ENCODE data around the gene MANEA.
"Not testable (repeated sequence)": the region's sequence is repeated elsewhere in the genome, so short reads cannot be mapped to it uniquely, and the experiment has no call there.

MANEA gene

DNA sequence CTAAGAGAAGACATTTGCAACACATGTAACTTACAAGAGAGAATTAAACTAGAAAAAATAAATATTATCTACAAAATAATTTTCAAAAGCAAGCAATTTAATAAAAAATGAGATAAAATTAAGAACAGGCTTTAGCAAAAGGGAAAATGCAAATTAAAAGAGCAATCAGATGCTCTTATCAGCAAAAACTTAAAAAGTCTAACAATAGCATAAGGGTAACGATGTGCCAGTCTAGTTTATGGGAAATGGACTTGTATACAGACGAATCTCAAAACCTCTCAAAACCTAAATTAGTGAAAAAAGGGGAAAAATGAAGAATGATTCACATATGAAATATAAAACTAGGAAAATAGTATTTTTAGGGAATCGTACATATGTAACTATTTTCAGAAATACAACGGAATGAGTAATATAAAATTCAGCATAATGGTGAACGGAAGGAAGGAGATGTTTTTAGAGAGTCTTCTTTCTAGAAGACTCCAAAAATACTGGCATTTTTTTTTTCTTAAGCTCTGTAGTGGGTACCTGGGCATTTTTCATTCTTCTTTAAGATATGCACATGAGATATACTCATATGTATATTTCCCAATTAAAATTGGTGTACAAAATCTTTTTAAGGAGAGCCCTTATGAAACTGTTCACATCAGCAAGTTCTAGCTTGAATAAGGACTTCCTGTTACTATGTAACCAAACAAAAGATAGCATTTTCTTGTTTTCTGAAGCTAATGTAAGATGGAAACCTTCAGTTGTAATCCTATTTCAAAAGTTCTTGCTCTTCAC is 927 bp upstream of the MANEA start:
- H3K27me3 ChIP-seq (replicated peaks; ENCODE audit: control insufficient read depth, insufficient read depth, low read length) = no peaks in the 10 kb centered on the region
- DNase-seq (ENCODE audit: extremely low read depth, insufficient read length) = peak; percentile 8
- TF ChIP-seq, protein P1, sequence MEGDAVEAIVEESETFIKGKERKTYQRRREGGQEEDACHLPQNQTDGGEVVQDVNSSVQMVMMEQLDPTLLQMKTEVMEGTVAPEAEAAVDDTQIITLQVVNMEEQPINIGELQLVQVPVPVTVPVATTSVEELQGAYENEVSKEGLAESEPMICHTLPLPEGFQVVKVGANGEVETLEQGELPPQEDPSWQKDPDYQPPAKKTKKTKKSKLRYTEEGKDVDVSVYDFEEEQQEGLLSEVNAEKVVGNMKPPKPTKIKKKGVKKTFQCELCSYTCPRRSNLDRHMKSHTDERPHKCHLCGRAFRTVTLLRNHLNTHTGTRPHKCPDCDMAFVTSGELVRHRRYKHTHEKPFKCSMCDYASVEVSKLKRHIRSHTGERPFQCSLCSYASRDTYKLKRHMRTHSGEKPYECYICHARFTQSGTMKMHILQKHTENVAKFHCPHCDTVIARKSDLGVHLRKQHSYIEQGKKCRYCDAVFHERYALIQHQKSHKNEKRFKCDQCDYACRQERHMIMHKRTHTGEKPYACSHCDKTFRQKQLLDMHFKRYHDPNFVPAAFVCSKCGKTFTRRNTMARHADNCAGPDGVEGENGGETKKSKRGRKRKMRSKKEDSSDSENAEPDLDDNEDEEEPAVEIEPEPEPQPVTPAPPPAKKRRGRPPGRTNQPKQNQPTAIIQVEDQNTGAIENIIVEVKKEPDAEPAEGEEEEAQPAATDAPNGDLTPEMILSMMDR (IDR thresholded peaks at IDR 0.05; ENCODE audit: insufficient read depth, low read length, poor library complexity, severe bottlenecking) = no peak
- no peaks in the 10 kb centered on the region for H3K36me3 ChIP-seq (ENCODE audit: control insufficient read depth, insufficient read depth, low read length)
- peak overlapping the region; percentile 95 for H3K4me3 ChIP-seq (replicated peaks; ENCODE audit: low read depth, low read length)

GRCh38 chr6:95576998-95577303 is 384 bp upstream of the MANEA start:
- Histone ChIP-seq H3K36me3 (ENCODE audit: control insufficient read depth, insufficient read depth, low read length) (no peaks in the 10 kb centered on the region), H3K4me3 (replicated peaks; ENCODE audit: low read depth, low read length) (peak overlapping the region; percentile 95), H3K27me3 (replicated peaks; ENCODE audit: control insufficient read depth, insufficient read depth, low read length) (no peaks in the 10 kb centered on the region)
- TF ChIP-seq, protein P1 (IDR thresholded peaks at IDR 0.05; ENCODE audit: insufficient read depth, low read length, poor library complexity, severe bottlenecking) = no peak
- DNase-seq (ENCODE audit: extremely low read depth, insufficient read length) = no peak

DNA sequence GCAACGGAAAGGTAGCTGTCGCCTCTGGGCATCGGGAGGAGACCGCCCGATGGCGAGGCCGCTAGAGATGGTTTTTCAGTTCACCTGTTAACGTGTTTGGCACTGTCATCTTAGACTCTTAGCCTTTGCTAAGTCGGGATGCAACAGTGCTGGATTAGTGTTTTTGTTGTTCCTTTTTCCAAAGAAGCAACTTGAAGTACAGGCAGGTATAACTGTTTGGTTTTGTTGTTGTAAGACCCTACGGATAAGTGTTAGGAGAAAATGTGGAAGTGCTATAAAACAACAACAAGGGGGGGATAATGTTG is 723 bp downstream of the MANEA start:
- DNase-seq (ENCODE audit: extremely low read depth, insufficient read length) = no peak

DNA sequence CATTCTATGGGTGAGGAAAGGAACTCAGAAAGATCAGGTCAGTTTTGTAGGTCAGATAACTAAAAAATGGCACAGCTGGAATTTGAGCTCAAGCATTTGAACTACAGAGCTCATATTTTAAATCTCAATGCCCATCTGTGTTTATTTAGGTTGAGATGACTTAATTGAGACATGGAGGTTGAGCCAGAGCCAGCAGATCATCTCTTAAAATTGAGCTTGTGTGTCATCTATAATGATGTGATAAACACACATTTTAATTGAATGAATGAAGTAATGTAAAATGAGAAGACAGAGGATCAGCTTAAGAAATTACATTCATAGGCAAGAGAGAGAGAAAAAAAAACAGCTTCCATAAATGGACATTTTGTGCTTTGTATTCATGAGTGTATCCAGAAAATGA is 3.7 kb downstream of the MANEA start:
- TF ChIP-seq, protein P1 (IDR thresholded peaks at IDR 0.05; ENCODE audit: insufficient read depth, low read length, poor library complexity, severe bottlenecking) = no peak
- DNase-seq (ENCODE audit: extremely low read depth, insufficient read length) = no peak
- H3K4me3 ChIP-seq (replicated peaks; ENCODE audit: low read depth, low read length) = no peak overlapping the region
- no peaks in the 10 kb centered on the region for H3K36me3 ChIP-seq (ENCODE audit: control insufficient read depth, insufficient read depth, low read length)
- H3K27me3 ChIP-seq (replicated peaks; ENCODE audit: control insufficient read depth, insufficient read depth, low read length) = no peaks in the 10 kb centered on the region

More for the DNA sequence above, 723 bp downstream of the MANEA start:
- H3K4me3 ChIP-seq (replicated peaks; ENCODE audit: low read depth, low read length) = peak overlapping the region; percentile 95
- no peaks in the 10 kb centered on the region for H3K27me3 ChIP-seq (replicated peaks; ENCODE audit: control insufficient read depth, insufficient read depth, low read length)
- no peaks in the 10 kb centered on the region for H3K36me3 ChIP-seq (ENCODE audit: control insufficient read depth, insufficient read depth, low read length)
- TF ChIP-seq, protein P1 (IDR thresholded peaks at IDR 0.05; ENCODE audit: insufficient read depth, low read length, poor library complexity, severe bottlenecking) = no peak

DNA sequence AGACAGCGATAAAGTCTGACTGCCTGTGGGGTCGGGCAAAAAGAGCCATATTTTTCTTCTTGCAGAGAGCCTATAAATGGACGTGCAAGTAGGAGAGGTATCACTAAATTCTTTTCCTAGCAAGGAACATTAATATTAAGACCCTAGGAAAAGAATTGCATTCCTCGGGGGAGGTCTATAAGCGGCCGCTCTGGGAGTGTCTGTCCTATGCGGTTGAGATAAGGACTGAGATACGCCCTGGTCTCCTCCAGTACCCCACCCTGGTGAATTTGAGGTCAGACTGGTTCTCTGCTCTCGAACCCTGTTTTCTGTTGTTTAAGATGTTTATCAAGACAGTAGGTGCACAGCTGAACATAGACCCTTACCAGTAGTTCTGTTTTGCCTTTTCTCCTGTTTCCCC is 6.9 kb downstream of the MANEA start:
- DNase-seq (ENCODE audit: extremely low read depth, insufficient read length); H3K27me3 ChIP-seq (replicated peaks; ENCODE audit: control insufficient read depth, insufficient read depth, low read length); H3K4me3 ChIP-seq (replicated peaks; ENCODE audit: low read depth, low read length); H3K36me3 ChIP-seq (ENCODE audit: control insufficient read depth, insufficient read depth, low read length): not testable (repeated sequence)

- DNase-seq (ENCODE audit: extremely low read depth, insufficient read length) = no peak
- H3K4me3 ChIP-seq (replicated peaks; ENCODE audit: low read depth, low read length) = no peak overlapping the region
- TF ChIP-seq, protein P1 (IDR thresholded peaks at IDR 0.05; ENCODE audit: insufficient read depth, low read length, poor library complexity, severe bottlenecking) = no peak
- H3K27me3 ChIP-seq (replicated peaks; ENCODE audit: control insufficient read depth, insufficient read depth, low read length) = no peaks in the 10 kb centered on the region
- no peaks in the 10 kb centered on the region for H3K36me3 ChIP-seq (ENCODE audit: control insufficient read depth, insufficient read depth, low read length)
Measured at GRCh38 chr6:95587989-95588388, 10.7 kb downstream of the MANEA start.

Data from GM06990 (cell line).